ENCODE data around the gene GCLC. TPM values are rescaled to one million over a fixed set of nuclear protein-coding genes. Genes with fewer than 3 reads are reported as not detected.
A peak's percentile ranks its signal among the peaks of the same experiment; 100 is the strongest.
"Not testable (repeated sequence)": the region's sequence is repeated elsewhere in the genome, so short reads cannot be mapped to it uniquely, and the experiment has no call there.

GCLC gene
- polyA plus RNA-seq, 3 donors from 2014 or later: 11.4 to 26.1 (median 20.7) TPM

DNA sequence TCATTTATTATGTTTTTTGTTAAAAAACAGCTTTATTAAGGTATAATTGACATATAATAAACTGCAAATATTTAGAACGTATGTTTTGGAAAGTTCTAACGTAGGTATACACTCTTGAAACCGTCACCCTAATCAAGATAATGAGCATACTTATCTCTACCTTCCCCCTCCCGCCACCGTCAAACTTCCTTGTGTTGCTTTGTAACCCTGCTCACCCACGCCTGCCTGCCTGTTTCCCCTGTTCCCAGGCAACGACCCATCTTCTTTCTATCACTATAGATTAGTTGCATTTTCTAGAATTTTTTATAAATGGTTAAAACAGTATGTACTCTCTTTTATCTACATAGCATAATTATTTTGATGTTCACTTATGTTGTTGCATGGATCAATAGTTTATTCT, 33.5 kb upstream of the GCLC start:
- no peak overlapping the region for H3K4me3 Mint-ChIP-seq
- peaks cover 0 to 3% of the 10 kb centered on the region in 2 donors for H3K4me1 Mint-ChIP-seq
- peaks cover 0 to 2% (median 0%) of the 10 kb centered on the region in 3 donors for H3K27me3 Mint-ChIP-seq (ENCODE audit: low read depth in 3 of 3)
- no peak overlapping the region for H3K27ac Mint-ChIP-seq
- DNase-seq: no peak
- no peaks in the 10 kb centered on the region for H3K9me3 Mint-ChIP-seq
- no peaks in the 10 kb centered on the region for H3K36me3 Mint-ChIP-seq

DNA sequence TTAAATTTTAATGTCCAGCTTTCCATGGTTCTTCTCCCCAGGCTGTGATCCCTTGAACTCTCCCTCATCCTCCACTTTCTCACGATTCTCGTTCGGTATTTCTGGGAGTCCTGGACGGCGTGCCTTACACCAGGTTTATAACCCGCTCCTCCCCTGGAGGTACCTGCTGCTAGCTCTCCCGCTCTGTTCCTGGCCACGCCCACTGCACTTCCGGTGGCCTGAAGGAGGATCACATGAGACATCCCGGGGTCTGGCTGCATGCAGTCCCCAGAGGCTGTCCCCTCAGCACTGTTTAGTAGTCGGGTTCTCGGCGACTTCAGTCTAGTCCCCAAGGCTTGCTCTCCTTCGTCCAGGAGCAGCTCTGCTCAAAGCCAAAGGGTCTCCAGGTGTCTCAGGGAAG, 28.4 kb upstream of the GCLC start:
- Mint-ChIP-seq H3K4me3 (no peak overlapping the region), H3K27ac (no peak overlapping the region), H3K4me1 (no peaks in the 10 kb centered on the region), H3K9me3 (no peaks in the 10 kb centered on the region), H3K36me3 (no peaks in the 10 kb centered on the region), H3K27me3 (ENCODE audit: low read depth in 3 of 3) (peaks cover 0 to 4% (median 3%) of the 10 kb centered on the region in 3 donors)
- DNase-seq: no peak

DNA sequence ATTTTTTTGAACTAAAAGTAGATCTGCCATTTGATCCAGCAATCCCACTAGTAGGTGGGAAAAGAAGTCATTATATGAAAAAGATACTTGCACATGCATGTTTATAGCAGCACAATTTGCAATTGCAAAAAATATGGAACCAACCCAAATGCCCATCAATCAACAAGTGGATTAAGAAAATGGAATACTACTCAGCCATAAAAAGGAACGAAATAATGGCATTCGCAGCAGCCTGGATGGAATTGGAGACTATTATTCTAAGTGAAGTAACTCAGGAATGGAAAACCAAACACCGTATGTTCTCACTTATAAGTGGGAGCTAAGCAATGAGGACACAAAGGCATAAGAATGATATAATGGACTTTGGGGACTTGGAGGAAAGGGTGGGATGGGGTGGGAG, 27.5 kb upstream of the GCLC start:
- H3K27ac Mint-ChIP-seq; H3K4me3 Mint-ChIP-seq; DNase-seq; H3K4me1 Mint-ChIP-seq; H3K36me3 Mint-ChIP-seq; H3K9me3 Mint-ChIP-seq; H3K27me3 Mint-ChIP-seq (ENCODE audit: low read depth in 3 of 3): not testable (repeated sequence)

DNA sequence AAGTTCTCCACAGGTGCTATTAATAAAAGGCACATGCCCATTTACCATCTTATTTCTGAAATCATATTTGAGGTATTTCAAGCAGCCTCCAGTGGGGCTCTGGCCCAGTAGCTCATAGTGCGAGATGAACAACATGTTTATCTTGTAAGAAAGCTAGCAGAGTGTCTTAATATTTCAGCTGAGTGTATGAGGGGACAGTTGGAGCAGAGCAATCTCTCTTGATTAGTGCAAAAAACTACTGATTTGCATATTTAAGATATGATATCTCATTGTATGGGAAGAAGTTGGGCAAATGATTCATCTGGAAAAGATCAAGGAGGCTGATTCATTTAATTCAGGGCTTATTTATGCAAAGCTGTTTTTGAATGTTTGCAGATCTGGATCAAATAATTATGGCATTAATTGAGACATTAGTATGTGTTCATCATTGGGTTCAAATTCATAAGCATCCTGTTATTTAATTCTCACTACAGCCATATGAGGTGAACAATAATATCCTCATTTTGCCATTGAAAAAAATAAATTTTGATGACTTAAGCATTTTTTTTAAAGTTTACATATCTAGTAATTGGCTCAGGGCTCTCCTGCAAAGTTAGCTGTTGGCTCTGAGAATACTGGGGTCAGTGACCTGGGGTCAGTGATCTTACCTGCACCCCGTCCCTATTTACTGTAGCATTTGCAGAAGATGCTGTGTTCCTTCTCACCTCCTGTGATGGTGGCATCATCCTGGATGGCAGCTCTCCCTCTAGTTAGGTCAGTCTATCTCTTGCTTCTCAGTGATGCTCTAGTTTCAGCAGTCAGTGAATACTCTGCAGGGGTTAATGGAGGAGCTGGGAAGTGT, 24.1 kb upstream of the GCLC start:
- Mint-ChIP-seq H3K27me3 (ENCODE audit: low read depth in 3 of 3) (peaks cover 2 to 9% (median 3%) of the 10 kb centered on the region in 3 donors), H3K36me3 (no peaks in the 10 kb centered on the region), H3K4me1 (no peaks in the 10 kb centered on the region), H3K4me3 (no peak overlapping the region), H3K9me3 (no peaks in the 10 kb centered on the region), H3K27ac (no peak overlapping the region)
- DNase-seq: no peak

DNA sequence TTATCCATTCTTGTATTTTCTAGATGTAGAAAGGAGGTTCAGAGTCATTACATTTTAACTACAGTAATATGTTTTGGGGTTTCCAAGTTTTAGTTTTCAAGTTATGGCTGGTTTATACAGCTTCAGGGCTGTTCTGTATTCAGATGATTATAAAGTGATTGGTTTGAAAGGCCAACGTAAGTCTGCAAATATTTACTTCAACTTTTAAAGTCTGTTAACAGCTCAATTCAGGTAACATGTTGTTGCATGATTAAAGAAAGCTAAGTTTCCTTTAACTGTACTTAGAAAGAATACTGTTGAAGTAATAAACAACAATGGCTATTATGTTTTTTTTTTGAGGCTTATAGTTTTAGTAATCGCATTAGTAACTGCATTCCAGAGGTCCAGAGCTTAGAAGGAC, 22.8 kb upstream of the GCLC start:
- H3K4me1 Mint-ChIP-seq: no peaks in the 10 kb centered on the region
- H3K36me3 Mint-ChIP-seq: no peaks in the 10 kb centered on the region
- H3K27ac Mint-ChIP-seq: no peak overlapping the region
- no peaks in the 10 kb centered on the region for H3K9me3 Mint-ChIP-seq
- DNase-seq: no peak
- H3K4me3 Mint-ChIP-seq: no peak overlapping the region
- peaks cover 2 to 9% (median 3%) of the 10 kb centered on the region in 3 donors for H3K27me3 Mint-ChIP-seq (ENCODE audit: low read depth in 3 of 3)

DNA sequence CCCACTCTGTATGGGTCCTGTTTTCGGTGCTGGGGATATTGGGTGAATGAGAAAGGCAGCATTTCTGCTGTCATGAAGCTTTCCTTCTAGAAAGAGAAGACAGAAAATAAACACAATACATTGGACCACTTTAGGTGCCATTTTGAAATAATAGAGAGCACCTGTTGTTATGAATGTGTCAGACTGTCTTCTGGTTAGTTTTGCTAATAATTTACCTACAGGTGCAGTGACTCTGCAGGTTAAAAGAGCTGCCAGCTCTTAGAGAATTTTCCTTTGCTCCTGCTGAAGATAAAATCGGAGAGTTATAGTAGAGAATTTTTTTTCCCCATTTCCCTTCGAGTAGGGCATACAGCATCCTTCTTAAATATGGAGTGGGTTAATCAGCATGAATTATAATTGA, 21.9 kb upstream of the GCLC start:
- H3K27me3 Mint-ChIP-seq (ENCODE audit: low read depth in 3 of 3): peaks cover 0 to 9% (median 3%) of the 10 kb centered on the region in 3 donors
- no peaks in the 10 kb centered on the region for H3K4me1 Mint-ChIP-seq
- DNase-seq: no peak

DNA sequence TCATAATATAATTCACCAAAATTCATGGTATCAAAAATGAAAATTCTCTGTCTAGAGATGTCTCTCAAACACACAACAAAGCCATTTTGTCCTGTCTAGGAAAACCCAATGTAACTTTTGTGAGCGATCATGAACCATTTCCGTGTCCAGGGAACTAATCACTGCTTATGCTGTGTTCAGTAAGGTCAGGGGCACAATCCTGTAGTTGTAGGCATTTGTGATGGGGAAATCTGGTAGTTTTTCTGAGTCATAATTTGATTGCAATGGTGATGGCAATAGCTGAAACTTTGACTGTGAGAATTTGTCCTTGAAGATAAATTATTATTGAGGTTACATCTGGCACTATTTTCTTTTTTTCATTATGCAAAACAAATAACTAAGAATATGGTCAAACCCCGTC, 21.0 kb upstream of the GCLC start:
- Mint-ChIP-seq H3K4me1 (no peaks in the 10 kb centered on the region), H3K27ac (no peak overlapping the region), H3K36me3 (no peaks in the 10 kb centered on the region), H3K9me3 (no peaks in the 10 kb centered on the region), H3K4me3 (no peak overlapping the region), H3K27me3 (ENCODE audit: low read depth in 3 of 3) (peaks cover 0 to 9% (median 3%) of the 10 kb centered on the region in 3 donors)
- no peak for DNase-seq

More for the DNA sequence above, 21.9 kb upstream of the GCLC start:
- no peaks in the 10 kb centered on the region for H3K36me3 Mint-ChIP-seq
- no peaks in the 10 kb centered on the region for H3K9me3 Mint-ChIP-seq
- H3K4me3 Mint-ChIP-seq: no peak overlapping the region
- H3K27ac Mint-ChIP-seq: no peak overlapping the region

DNA sequence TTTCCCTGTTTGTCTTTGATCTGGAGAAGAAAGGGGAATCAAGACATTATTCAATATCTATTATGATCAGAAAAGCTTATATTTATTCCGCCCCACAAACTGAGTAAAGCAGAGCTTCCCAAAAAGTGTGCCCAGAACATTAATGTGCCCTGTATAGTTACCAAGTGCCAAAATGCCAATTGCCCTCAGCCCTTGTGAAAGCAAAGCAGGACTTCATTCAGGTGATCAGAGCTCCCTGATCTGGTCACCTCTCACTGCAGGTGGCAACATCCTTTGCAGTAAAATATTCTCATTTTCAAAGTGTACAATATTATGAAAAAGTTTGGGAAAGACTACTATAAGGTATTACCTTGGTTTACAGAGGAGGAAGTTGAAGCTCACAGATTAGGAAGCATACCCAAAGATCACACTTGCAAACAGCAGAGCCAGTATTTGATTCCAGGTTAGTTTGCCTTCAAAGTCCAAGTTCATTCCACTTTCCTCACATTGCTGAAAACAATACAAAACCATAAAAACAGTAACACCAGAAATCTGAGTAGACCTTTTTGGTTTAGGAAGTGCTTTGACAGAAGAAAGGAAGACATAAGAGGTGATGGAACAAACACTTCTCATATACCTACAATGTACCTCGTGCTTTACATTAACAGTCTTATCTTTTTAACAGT, 19.6 kb upstream of the GCLC start:
- H3K27ac Mint-ChIP-seq: no peak overlapping the region
- peaks cover 0 to 9% (median 2%) of the 10 kb centered on the region in 3 donors for H3K27me3 Mint-ChIP-seq (ENCODE audit: low read depth in 3 of 3)
- no peaks in the 10 kb centered on the region for H3K36me3 Mint-ChIP-seq
- no peaks in the 10 kb centered on the region for H3K9me3 Mint-ChIP-seq
- no peak overlapping the region for H3K4me3 Mint-ChIP-seq
- no peak for DNase-seq
- H3K4me1 Mint-ChIP-seq: no peaks in the 10 kb centered on the region

DNA sequence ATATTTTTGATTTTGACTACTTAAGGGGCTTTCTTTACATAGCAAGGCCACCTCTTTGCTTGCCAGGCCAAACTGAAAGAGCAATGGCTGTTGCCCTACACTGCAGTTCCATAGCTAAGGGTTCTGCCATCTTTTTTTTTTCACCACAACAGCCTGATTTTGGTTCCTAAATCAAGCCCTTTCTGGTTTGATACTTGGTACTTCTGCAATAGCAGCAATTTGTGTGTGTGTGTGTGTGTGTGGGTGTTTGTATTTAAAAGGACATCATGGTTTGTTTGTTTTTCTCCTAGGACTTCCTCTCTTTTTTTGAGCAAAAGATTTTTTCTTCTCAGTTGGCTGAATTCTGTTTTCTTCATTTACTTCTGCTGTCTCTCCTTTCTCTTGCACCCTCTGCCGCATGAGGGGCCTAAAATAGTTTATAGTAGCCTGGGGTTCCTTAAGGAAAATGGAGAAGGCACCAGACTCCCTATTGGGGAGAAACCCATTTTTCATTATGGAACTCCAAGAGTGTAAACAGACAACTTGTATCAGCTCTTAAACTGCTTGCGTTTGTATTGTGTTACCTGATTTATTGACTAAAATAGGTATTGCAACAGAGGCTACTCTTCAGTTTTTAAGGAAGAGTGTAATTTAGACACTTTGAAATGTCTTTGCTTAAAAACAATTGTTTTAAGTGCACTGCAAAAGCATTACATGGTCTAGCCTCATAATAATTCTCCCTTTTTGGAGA, 12.2 kb upstream of the GCLC start:
- Mint-ChIP-seq H3K4me3 (no peak overlapping the region), H3K27me3 (ENCODE audit: low read depth in 3 of 3) (peaks cover 0 to 5% (median 2%) of the 10 kb centered on the region in 3 donors), H3K27ac (no peak overlapping the region), H3K36me3 (no peaks in the 10 kb centered on the region), H3K4me1 (no peaks in the 10 kb centered on the region), H3K9me3 (no peaks in the 10 kb centered on the region)
- DNase-seq: no peak

DNA sequence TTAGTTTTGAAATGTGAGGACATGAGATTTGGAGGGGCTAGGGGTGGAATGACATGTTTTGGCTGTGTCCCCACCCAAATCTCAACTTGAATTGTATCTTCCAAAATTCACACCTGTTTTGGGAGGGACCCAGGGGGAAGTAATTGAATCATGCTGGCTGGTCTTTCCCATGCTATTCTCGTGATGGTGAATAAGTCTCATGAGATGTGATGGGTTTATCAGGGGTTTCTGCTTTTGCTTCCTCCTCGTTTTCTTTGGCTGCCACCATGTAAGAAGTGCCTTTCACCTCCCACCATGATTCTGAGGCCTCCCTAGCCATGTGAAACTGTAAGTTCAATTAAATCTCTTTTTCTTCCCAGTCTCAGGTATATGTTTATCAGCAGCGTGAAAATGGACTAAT, 8.7 kb upstream of the GCLC start:
- not testable (repeated sequence) for H3K9me3 Mint-ChIP-seq; H3K27me3 Mint-ChIP-seq (ENCODE audit: low read depth in 3 of 3); DNase-seq; H3K27ac Mint-ChIP-seq; H3K4me3 Mint-ChIP-seq; H3K36me3 Mint-ChIP-seq; H3K4me1 Mint-ChIP-seq

DNA sequence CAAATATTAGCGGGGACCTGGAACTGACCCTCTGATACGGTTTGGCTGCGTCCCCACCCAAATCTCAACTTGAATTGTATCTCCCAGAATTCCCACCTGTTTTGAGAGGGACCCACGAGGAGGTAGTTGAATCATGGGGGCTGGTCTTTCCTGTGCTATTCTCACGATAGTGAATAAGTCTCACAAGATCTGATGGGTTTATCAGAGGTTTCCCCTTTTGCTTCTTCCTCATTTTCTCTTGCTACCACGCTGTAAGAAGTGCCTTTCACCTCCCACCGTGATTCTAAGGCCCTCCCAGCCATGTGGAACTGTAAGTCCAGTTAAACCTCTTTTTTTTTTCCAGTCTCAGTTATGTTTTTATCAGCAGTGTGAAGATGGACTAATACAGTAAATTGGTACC, 6.8 kb upstream of the GCLC start:
- H3K27me3 Mint-ChIP-seq (ENCODE audit: low read depth in 3 of 3): peaks cover 0 to 13% (median 2%) of the 10 kb centered on the region in 3 donors
- H3K4me1 Mint-ChIP-seq: peaks cover 18 to 20% of the 10 kb centered on the region in 2 donors
- not testable (repeated sequence) for H3K36me3 Mint-ChIP-seq, H3K9me3 Mint-ChIP-seq, DNase-seq, H3K4me3 Mint-ChIP-seq
- peak overlapping the region in 1 of 6 donors; percentile 17 for H3K27ac Mint-ChIP-seq

DNA sequence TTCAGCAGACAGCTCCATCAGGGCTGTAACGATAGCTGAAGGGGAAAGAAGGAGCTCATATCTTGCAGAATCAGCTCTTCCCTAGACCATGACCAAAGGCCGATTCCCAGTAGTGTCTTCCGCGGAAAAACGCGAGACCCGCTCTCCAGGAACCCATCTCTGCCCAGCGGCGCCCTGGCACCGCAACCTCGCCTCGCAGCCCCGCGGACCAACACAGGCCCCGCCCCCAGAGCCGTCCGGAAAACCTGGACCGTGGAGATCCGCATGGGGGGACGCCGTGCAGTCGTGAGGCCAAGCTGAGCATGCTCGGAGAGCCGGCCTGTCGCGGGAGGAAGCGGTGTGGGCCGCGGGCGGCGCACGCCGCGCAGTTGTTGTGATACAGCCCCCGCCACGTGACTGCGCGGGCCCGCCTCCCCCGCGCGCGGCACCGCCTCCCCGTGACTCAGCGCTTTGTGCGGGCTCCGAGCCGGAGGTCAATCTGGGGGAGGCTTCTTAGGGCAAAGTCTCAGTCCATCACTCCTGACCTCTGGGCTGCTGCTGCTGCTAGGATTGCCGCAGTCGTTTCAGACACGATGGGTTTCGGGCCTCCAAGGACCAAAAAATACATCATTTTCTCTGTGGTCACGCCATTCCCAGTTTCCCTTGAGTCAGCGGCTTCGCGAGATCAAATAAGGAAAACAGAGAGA, 3.1 kb upstream of the GCLC start:
- Mint-ChIP-seq H3K36me3 (no peaks in the 10 kb centered on the region), H3K4me3 (peak overlapping the region; percentile 86 to 94 (median 90)), H3K27me3 (ENCODE audit: low read depth in 3 of 3) (peaks cover 4 to 18% (median 6%) of the 10 kb centered on the region in 3 donors), H3K27ac (peak overlapping the region; percentile 70 to 90 (median 88)), H3K9me3 (no peaks in the 10 kb centered on the region), H3K4me1 (peaks cover 47 to 55% of the 10 kb centered on the region in 2 donors)
- peak; percentile 97 to 98 (median 97) for DNase-seq

DNA sequence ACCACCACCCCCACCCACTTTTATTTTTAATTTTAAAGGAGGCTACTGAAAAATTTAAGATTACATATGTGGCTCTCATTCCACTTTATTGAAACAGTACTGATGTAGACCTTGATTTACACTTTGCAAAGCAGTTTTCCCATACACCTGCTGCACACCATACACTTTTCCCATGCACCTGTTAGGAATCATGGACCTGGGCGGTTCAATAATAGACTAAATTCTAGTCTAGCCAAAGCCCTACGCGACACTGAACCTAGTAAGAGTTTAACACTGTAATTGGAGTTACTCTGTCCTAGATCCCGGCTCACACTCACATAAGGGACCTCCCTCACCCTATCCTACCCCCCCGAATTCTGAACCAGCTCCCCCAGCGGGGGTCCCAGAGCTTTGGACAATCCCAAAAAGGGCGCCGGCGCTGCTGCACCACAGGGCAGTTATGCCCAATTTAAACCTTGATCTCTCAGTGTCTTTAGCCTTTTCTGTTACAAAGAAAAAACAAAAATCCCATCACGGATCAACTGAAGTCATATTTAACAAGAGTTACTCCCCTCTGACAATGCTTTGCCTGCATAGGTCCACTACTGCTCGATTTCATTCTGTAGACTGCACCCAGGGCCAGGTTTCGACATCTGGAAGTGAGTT, 2.4 kb upstream of the GCLC start:
- Mint-ChIP-seq H3K36me3 (no peaks in the 10 kb centered on the region), H3K4me1 (peaks cover 51 to 58% of the 10 kb centered on the region in 2 donors), H3K4me3 (peak overlapping the region; percentile 86 to 94 (median 90)), H3K27ac (peak overlapping the region; percentile 70 to 90 (median 88)), H3K9me3 (no peaks in the 10 kb centered on the region), H3K27me3 (ENCODE audit: low read depth in 3 of 3) (peaks cover 4 to 18% (median 6%) of the 10 kb centered on the region in 3 donors)
- no peak for DNase-seq
